ENCODE measurements around the gene FBXL14. TPM values are rescaled to one million over a fixed set of nuclear protein-coding genes. Genes with fewer than 3 reads are reported as not detected.
A peak's percentile ranks its signal among the peaks of the same experiment; 100 is the strongest.

The FBXL14 gene
- total and polyA plus RNA-seq, 2 experiments from 2014 or later = 8.6 to 11.7 TPM

DNA sequence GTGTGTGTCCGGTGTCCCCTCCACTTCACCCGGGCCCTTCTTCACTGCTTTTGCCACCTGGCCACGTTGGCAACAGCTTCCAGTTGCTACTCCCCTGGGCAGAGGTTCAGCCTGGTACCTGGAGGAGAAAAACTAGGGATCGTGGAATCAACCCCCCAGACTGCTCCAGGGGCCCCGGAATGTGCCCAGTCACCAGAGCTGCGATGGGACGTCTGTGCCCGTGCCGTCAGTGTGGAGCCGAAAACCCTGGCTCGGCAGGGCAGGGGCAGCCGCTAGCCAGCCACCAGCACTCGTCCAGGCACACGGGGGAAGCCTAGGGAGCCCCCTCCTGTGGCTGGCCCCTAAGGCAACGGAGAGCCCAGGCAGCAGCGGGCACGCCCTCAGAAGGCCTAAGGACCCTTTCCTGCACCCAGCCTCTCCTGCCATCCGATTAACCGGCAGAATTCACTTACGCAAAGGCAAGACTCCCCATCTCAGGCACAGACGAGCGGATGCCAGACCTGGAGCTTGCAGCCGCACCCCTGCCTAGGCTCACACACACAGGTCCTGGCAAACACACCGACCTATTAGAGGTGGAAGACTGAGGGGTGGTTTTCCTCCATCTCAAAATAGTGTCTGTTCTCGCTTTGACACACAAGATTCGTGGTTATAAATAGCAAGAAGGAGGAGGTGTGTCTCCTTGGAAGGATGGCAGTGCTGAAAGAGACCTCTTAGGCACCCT is 62.6 kb downstream of the FBXL14 start:
- Histone ChIP-seq H3K4me1 (ENCODE audit: insufficient read depth) (peaks cover 4% of the 10 kb centered on the region), H3K27me3 (peaks cover 57% of the 10 kb centered on the region), H2AFZ (peak overlapping the region; percentile 52), H3K9me3 (ENCODE audit: low read depth) (no peaks in the 10 kb centered on the region), H3K4me2 (peak overlapping the region; percentile 96), H3K36me3 (replicated peaks; ENCODE audit: insufficient read depth, low read depth) (no peaks in the 10 kb centered on the region), H3K79me2 (peaks cover 10% of the 10 kb centered on the region), H3K4me3 (no peak overlapping the region), H3K9me2 (replicated peaks; ENCODE audit: insufficient read depth) (no peaks in the 10 kb centered on the region), H3K27ac (no peak overlapping the region), H4K20me1 (ENCODE audit: insufficient read depth, poor library complexity, severe bottlenecking) (no peaks in the 10 kb centered on the region)
- TF ChIP-seq, protein P1, sequence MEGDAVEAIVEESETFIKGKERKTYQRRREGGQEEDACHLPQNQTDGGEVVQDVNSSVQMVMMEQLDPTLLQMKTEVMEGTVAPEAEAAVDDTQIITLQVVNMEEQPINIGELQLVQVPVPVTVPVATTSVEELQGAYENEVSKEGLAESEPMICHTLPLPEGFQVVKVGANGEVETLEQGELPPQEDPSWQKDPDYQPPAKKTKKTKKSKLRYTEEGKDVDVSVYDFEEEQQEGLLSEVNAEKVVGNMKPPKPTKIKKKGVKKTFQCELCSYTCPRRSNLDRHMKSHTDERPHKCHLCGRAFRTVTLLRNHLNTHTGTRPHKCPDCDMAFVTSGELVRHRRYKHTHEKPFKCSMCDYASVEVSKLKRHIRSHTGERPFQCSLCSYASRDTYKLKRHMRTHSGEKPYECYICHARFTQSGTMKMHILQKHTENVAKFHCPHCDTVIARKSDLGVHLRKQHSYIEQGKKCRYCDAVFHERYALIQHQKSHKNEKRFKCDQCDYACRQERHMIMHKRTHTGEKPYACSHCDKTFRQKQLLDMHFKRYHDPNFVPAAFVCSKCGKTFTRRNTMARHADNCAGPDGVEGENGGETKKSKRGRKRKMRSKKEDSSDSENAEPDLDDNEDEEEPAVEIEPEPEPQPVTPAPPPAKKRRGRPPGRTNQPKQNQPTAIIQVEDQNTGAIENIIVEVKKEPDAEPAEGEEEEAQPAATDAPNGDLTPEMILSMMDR (IDR thresholded peaks at IDR 0.05; ENCODE audit: poor library complexity) = no peak
- TF ChIP-seq EZH2 (IDR thresholded peaks at IDR 0.05; ENCODE audit: borderline replicate concordance) = peak; percentile 55
- DNase-seq (ENCODE audit: low spot score) = no peak
- WGBS (ENCODE audit: low lambda C conversion rate, missing lambda C conversion rate) = 72% methylated on average over 24 of the region's 26 CpGs

DNA sequence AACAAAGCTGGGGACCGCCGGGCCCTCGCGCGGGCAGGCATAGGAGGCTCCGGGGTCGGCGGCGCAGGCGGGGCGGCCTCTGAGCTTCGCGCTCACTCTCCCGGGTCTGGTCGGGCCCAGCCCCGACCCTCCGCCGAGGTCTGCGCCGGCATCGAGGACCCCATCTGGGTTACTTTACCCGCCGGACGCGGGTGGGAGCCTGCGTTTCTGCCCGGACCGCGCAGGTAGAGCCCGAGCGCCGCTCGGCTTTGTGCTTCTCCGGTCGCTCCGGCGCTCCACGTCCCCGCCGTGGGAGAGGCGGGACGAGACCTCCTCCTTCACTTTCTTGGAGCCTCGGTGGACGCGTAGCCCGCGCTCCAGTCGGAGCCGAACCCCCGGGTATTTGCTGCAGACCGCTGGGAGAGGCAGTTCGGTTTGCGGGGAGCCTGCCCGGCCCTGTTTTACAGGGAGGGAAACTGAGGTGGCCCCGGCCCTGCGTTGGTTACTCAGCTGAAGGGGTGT is 63.2 kb downstream of the FBXL14 start:
- no peak for DNase-seq (ENCODE audit: low spot score)
- H3K36me3 ChIP-seq (replicated peaks; ENCODE audit: insufficient read depth, low read depth) = no peaks in the 10 kb centered on the region
- peaks cover 10% of the 10 kb centered on the region for H3K79me2 ChIP-seq
- H3K4me2 ChIP-seq = peak overlapping the region; percentile 96
- peak overlapping the region; percentile 33 for H3K4me3 ChIP-seq
- H3K9me2 ChIP-seq (replicated peaks; ENCODE audit: insufficient read depth) = no peaks in the 10 kb centered on the region
- H3K27ac ChIP-seq = no peak overlapping the region
- TF ChIP-seq EZH2 (IDR thresholded peaks at IDR 0.05; ENCODE audit: borderline replicate concordance) (no peak), EZH2phosphoT487 (IDR thresholded peaks at IDR 0.05; ENCODE audit: low read depth, severe bottlenecking, unreplicated experiment) (peak; percentile 75)
- TF ChIP-seq, protein P1 (IDR thresholded peaks at IDR 0.05; ENCODE audit: poor library complexity) = no peak
- H3K4me1 ChIP-seq (ENCODE audit: insufficient read depth) = peaks cover 4% of the 10 kb centered on the region
- H3K27me3 ChIP-seq = peaks cover 57% of the 10 kb centered on the region
- WGBS (ENCODE audit: low lambda C conversion rate, missing lambda C conversion rate) = 8% methylated on average over 37 of the region's 56 CpGs
- peak overlapping the region; percentile 52 for H2AFZ ChIP-seq
- no peaks in the 10 kb centered on the region for H4K20me1 ChIP-seq (ENCODE audit: insufficient read depth, poor library complexity, severe bottlenecking)
- H3K9me3 ChIP-seq (ENCODE audit: low read depth) = no peaks in the 10 kb centered on the region

DNA sequence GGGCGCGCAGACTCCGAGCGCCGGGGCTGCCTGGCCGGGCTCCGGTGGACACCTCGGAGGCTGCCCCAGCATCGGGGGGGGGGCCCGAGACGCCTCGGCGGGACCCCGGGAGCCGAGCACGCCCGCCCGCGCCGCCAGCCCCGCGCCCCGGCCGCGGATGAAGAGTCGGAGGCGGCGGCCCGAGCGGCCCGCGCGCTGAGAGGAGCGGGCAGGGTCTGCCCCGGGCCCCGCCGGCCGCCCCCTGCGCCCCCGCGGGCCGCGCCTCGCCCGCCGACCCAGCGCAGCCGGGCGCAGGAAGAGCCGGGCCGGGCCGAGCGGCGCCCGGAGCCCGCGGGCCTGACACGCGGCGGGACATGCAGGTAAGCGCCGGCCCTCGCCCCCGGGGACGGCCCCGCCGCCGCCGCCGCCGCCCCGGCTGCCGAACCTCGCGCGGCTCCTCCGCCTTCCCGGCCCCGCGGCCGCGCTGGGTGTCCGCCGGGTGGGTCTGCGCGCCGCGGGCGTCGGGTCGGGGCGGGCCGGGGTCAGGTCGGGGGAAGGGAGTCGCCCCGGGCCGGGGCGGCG is 63.7 kb downstream of the FBXL14 start:
- TF ChIP-seq EZH2phosphoT487 (IDR thresholded peaks at IDR 0.05; ENCODE audit: low read depth, severe bottlenecking, unreplicated experiment) (no peak), EZH2 (IDR thresholded peaks at IDR 0.05; ENCODE audit: borderline replicate concordance) (no peak)
- TF ChIP-seq, protein P1 (IDR thresholded peaks at IDR 0.05; ENCODE audit: poor library complexity) = no peak
- peaks cover 4% of the 10 kb centered on the region for H3K4me1 ChIP-seq (ENCODE audit: insufficient read depth)
- WGBS (ENCODE audit: low lambda C conversion rate, missing lambda C conversion rate) = 0% methylated on average over 2 of the region's 99 CpGs
- peaks cover 10% of the 10 kb centered on the region for H3K79me2 ChIP-seq
- peak overlapping the region; percentile 52 for H2AFZ ChIP-seq
- no peak overlapping the region for H3K27ac ChIP-seq
- H4K20me1 ChIP-seq (ENCODE audit: insufficient read depth, poor library complexity, severe bottlenecking) = no peaks in the 10 kb centered on the region
- no peaks in the 10 kb centered on the region for H3K9me3 ChIP-seq (ENCODE audit: low read depth)
- peaks cover 60% of the 10 kb centered on the region for H3K27me3 ChIP-seq
- peak; percentile 32 for DNase-seq (ENCODE audit: low spot score)
- H3K4me2 ChIP-seq = peak overlapping the region; percentile 96
- no peaks in the 10 kb centered on the region for H3K36me3 ChIP-seq (replicated peaks; ENCODE audit: insufficient read depth, low read depth)
- peak overlapping the region; percentile 75 for H3K4me3 ChIP-seq
- H3K9me2 ChIP-seq (replicated peaks; ENCODE audit: insufficient read depth) = no peaks in the 10 kb centered on the region

Measured in hepatocyte (in vitro differentiated cells).